Activated naive CD4-positive, alpha-beta T cell (primary cell): ENCODE data around the gene NBPF1.
"Not testable (repeated sequence)": the region's sequence is repeated elsewhere in the genome, so short reads cannot be mapped to it uniquely, and the experiment has no call there.

ENCODE experiments used
- DNase-seq, 4 experiments: peaks; one replicate each; lab custom pipeline; 2025; lab: John Stamatoyannopoulos, UW

Gene NBPF1

DNA sequence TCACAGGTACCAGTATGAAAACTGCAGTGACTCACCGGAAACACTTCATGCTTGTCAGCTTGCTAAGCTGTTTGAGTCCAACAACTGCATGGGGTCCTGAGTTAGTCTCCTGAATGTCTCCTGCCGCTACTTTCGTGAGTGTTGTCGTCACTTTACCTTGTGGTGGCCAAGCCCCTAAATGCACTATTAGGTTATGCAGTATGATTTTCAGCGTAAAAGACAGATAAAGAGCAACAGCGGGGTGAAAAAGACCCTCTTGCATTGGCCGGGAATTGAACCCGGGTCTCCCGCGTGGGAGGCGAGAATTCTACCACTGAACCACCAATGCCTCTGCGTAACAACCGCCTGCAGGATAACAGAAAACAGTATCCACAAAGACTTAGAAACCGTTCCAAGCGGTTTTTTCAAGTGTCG is 67.7 kb downstream of the NBPF1 start:
- DNase-seq: not testable (repeated sequence)

DNA sequence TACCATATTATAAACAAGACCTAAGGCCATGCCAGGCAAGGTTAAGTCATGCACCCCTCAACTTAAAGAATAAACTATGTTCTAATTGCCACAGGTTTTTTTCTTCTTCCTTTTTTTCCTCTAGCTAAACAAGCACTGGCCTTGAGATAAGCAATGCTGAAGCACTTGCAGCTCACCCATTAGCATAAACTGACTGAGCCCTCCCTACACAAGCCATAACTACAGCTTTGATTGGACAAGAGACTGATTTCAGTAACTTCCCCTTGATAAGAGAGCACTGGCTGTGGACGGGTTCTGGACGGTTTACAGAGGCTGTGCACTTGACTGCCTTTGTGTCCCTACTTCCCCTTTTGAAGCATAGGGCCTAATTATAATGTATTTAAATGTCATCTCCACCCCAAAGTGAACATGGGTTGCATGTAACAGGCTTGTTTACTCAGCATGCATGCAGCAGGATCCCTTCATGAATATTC is 72.9 kb downstream of the NBPF1 start:
- DNase-seq: not testable (repeated sequence)

DNA sequence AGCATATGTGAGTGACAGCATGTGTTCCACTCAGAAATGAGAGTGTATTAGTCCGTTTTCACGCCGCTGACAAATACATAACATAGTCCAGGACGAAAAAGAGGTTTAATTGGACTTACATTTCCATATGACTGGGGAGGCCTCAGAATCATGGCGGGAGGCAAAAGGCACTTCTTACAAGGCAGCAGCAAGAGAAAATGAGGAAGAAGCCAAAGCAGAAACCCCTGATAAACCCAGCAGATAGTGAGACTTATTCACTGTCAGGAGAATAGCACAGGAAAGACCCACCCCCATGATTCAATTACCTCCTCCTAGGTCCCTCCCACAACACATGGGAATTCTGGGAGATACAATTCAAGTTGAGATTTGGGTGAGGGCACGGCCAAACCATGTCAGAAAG is 75.8 kb downstream of the NBPF1 start:
- not testable (repeated sequence) for DNase-seq

DNA sequence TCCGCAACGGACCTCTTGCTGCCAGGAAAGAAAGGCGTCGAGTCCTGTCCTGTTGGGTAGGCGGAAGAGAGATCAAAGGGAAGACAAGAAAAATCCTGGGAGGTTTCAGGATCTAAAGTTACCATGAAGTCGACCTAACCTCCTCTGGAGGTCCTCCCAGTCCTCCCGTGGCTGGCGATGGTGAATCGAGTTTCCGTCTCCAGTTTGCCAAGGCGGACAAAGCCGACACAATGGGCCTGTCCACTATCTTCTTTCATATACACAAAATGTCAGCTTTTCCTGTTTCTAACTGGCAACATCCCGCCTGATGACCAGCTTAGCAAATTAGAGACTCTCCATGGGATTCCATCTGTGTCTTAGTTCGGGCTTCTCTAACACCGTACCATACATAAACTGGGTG is 76.6 kb downstream of the NBPF1 start:
- DNase-seq: not testable (repeated sequence)

DNA sequence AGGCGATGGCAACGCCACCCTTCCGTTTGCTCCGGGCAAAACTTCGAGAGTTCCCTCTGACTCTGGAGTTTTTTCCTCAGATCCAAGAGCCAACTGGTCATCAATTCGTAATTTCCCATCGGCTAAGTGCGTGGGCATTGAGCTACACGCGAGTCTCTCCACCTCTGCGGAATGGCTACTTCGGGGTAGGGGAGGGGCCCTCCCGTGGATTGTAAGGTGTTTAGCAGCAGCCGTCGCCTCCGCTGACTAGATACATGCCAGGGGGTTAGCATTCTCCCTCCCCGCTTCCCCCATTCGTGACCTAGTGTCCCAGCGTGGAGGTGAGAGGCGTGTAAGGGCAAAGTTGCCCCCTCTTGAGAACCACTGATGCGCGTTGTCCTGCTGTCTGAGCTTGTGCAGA is 77.5 kb downstream of the NBPF1 start:
- DNase-seq: not testable (repeated sequence)

DNA sequence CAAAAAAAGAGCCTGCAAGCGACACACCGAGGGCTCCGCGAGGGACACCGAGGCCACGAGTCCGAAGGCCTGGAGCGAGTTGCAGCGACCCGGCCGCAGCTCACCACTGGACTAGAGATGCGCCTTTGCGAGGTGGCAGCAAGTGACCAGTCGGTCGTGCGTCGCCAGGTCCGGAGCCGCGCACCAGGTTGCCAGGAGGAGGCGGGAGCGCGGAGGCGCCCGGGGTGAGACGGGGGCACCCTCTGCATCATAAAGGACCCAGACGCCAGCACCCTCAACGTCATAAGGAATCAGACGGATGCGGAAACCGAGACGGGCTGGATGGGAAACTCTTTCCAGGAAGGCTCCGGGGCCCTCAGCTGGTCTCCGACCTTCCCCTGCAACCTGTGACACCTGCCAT is 77.9 kb downstream of the NBPF1 start:
- DNase-seq: not testable (repeated sequence)

DNA sequence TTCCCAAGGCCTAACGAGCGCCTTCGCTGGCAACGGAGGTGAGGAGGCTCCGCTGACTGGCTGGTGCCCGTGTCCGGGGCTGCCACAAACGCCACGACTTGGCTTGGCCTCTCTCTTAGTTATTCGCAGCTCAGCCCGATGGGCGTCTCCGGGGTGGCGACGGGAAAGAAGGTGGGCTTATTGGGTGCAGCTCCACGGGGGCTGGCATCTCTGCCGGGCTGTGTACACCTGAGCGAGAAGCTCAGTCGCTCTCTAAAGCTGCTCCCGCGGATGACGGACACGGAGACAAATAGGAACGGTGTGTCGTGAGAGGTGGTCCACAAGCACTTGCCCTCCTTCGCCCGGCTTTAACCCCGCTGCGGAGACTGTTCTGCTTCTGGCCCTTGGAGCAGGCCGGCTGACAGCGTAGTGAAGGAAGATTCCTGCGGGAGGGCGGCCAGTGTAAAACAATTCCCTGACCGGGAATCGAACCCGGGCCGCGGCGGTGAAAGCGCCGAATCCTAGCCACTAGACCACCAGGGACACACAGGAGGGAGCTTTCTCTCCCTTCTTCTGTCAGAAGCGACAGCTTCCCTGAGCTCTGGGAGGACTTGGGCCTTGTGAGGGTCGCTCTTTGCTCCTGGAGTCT is 78.4 kb downstream of the NBPF1 start:
- not testable (repeated sequence) for DNase-seq

DNA sequence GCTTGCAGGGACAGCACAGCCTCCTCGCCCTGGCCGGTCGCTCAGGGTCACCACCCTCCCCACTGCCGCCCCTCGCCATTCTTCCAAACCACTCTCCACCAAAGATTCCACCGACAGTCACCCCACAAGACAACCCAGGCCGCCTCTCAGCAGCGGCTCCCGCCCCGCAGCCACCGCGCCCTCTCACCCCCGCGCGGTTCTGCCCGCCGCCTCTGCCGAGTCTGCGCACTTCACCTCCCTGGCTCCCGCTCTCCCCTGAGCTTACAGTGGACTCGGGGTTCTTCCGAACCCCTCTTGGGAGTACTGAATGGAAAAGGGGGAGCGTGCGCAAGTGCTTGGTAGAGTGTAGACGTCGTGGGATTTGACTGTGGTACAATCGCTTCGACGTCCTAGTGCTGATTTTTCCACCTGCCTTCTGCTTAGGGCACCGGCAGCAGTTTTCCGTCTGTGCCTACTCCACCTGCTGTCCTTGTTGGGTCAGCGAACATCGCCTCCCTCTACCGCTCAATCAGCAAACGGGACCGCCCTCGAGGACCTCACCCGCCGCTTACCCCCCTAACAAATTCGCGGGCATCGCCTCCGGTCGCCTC is 79.0 kb downstream of the NBPF1 start:
- DNase-seq: not testable (repeated sequence)

DNA sequence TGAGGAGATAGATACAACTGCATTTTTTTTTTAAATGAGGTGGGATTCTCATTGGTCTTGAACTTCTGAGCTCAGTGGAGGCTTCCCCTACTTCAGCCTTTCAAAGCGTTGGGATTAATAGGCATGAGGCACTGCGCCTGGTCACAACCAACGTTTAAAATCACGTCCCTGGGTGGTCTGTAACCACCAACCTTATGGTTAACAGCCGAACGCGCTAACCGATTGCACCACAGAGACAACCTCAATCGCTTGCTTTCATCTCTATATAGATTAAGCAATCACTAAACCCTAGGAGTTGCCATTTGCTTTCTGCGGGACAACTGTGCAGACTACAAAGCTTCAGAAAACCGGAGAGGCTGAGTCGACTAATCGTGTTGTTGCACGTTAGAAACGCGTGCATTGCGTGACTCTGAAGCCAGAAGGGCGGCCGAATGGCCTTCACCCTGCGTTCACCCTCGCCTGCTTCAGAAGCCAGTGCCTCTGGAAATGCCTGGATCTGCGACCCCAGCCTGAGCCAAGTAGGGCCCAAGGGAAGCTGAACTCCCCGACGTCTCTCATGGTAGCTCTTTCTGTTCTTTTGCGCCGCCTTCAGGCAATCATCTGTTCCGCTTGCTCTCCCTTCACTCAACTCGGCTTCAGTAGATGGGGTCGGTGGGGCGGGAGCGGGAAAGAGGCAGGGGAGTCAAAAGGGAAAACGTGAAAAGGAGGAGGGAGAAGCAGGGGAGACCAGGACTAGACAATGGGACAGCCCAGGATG is 81.0 kb downstream of the NBPF1 start:
- not testable (repeated sequence) for DNase-seq

DNA sequence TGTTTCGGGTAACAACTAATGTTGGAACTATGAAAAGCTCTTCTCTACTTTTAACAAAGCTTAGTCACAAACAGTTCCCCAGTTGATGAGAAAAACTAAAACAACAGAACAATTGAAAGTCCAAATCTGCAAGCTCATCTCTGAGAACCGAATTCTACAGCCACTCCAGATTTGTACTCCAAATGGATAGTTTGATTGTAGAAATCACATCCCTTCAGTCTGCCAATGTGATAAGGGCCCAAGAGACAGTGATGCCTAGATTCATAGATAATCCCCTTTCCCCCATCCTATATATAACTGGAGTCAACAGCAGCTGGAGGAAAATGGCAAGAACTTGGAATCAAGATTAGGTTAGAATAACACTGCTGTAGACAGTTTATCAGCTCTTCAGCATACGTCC is 85.0 kb downstream of the NBPF1 start:
- not testable (repeated sequence) for DNase-seq

DNA sequence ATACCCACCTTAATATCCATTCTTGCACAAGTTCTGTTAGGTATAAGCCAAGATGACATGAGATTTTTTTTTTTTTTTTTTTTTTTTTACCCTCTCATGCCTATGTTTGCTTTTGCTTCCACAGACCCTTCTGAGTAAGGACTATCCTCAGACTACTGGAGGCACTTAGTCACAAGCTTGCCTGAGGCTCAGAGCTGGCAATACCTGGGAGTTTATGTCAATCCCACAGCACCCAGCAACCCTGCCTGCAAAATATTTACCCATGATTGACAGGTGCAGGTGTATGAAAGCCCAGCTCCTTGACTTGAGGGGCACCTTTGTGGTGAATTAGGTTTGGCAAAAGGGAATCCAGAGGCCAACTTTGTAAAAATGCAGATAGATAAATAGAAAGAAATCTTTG is 87.6 kb downstream of the NBPF1 start:
- not testable (repeated sequence) for DNase-seq

DNA sequence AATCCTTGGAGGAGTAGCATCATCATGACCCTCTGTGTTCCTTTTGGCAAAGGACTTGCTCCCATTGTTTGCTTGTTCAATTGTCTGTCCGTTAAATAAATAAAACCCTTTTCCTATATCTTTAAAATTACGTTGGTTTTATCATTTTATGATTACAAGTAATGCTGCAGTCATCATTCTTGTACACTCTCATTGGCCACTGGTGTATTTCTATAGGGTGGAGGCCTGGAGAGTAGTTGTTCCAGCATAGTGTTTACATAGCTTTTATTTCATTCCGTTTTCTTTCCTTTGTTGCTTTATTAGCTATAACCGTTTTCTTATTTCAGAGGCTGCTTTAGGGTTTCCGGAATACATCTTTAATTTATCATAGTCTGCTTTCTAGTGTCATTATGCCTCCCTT is 91.7 kb downstream of the NBPF1 start:
- not testable (repeated sequence) for DNase-seq

DNA sequence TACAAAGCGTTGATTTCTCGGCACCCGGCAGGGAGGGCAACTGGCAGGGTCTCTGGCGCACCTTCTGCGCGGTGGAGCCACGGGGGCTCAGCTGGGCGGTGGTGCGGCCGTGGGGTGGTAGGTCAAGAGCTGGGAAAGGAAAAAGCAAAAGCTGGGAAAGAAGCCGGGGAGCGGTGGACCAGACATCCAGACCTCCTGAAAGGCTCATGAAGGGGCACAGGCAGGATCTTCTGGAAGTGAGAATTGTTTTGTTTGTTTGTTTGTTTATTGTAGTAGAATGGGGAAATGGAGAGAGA is 92.1 kb downstream of the NBPF1 start:
- no peak for DNase-seq

DNA sequence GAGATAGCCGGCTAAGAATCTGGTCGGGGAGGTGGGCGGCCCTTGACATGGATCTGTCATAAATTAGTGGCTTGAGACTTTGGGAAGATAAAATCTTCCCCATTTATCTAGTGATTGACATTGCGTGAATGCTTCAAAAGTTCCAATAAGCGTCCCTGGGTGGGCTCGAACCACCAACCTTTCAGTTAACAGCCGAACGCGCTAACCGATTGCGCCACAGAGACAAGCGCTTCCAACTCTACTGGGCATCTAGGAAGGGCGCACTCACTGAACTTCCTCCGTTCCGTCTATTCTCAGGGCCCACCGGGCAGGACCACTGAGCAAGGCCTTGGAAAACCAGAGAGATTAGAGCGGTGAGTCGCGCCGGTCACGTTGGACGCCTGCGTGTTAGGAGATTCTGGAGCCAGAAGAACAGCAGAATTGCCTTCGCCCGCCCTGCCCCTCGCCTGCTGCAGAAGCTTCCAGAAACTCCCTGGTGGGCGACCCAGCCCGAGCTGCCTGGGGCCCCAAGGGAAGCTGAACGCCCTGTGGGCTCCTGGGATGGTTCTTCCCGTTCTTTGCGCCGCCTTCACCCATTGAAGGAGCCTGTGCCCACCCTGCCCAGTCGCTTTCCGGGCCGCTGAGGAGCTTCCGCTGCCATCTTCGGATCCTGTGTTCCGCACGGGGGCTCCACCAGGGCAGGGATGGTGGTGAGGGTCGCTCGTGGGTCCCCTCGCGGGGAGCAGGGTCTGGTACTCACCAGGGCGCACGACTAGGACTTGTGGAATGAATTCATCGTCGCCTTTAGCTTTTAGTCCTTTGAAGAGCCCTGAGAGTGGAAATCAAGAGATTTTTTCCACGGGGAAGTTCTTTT is 92.7 kb downstream of the NBPF1 start:
- DNase-seq: not testable (repeated sequence)

DNA sequence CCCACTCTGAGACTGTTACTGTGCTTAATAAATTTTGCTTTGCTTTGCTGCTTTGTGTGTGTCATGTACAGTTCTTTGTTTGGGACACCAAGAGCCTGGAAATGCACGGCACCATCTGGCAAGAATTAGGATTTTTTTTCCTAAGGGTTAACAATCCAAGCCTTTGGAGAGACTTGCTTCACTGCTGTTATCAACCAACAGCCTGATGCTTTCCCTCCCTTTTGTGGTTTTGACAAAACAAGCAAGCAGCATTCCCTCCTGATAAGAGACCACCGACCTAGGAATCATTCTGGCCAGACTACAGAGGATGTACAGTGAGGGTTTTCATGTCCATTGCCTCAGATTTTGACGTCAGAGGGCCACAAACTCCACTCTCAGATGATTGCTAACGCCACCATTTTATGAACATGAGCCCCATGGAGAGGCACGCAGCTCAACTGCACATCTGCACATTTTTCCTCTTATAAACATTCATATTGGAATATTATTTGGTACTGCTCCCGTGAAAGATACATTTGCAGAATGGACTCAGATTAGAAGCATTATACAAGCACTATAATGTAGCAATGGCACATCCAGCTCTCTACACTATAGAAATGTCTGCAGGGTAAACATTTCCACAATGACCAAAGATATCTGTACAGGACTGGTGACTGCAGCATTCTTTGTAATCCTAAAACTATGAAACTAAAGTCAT is 94.0 kb downstream of the NBPF1 start:
- not testable (repeated sequence) for DNase-seq

DNA sequence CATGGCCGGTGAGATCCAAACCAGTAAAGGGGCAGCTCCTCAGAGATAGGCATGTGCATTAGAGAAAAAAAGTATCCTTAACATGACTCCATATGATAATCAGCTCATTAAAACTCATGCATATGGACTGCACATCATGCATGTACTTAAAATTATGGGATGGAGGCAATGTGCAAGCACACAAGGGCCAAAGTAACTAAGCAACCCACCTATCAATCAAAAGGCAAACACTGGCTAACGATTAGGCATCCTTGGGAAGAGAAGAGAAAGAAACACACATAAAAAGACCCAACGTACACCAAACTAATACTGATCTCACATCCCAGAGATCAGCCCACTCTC is 94.5 kb downstream of the NBPF1 start:
- not testable (repeated sequence) for DNase-seq

DNA sequence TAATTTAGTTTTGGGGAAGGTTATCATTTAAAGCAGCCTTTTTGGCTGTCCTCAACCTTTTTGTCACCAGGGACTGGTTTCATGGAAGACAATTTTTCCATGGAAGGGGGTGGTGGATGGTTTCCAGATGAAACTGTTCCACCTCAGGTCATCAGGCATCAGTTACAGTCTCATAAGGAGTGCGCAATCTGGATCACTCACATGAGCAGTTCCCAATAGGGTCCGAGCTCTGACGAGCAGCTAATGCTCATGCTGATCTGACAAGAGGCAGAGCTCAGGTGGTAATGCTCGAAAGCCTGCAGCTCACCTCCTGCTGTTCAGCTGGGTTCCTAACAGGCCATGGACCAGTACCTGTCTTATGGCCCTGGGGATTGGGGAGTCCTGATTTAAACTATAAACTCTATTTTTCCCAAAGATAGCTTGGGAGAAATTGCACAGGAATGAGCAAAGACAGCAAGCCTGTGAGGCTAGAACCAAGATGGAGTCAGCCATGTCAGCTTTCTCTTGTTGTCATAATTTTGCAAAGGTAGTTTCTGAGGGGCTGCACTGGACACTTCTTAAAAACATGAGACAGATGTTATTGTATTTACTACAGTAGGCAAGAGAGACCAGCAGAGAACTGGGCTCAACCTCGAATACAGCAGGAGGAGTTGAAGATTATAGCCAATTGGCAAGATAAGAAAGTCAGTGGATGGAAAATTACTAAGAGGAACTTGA is 96.5 kb downstream of the NBPF1 start:
- DNase-seq: not testable (repeated sequence)

DNA sequence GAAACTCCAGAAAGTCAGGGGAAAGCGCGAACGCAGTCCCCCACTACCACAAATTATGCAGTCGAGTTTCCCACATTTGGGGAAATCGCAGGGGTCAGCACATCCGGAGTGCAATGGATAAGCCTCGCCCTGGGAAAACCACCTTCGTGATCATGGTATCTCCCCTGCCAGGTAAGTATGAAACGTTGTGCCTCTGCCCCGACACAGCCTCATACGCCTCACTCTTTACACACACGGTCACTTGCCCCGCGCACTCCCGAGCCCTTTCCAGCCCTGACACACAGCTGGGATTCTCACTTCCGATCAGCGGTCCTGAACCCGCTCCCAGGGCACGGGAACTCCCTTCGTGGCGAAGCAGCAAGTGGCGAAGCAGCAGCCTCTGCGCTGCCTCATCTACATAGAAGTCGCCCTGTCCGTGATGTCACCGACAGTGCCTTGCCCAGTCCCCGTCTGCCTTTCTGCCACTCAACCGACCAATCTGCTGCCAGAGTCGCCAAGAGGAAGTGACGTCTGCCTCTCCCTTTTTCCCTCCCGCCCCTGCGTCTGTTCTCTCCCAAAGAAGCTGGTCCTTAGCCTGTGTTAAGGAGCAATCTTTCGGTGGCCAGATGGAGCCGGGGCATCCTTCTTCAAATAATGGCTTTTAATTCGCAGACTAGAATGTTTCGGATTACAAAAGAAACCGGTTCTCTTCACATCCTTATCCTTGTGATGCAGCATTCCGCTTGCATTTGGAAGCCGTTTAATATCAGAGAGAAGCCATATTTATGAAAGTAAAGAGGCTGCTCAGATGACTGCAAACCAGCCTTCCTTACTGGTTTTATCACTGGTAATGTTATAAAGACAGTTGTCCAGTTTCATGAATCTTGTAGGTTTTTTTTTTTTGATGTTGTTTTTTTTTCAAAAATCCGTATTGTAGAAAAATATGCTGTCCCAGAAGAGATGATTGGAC is 99.0 kb downstream of the NBPF1 start, which contains the start of gene RNU1-1:
RNU1-1 (minus strand) TSS at position 179 of the 949 bp plus-strand sequence.
- not testable (repeated sequence) for DNase-seq

DNA sequence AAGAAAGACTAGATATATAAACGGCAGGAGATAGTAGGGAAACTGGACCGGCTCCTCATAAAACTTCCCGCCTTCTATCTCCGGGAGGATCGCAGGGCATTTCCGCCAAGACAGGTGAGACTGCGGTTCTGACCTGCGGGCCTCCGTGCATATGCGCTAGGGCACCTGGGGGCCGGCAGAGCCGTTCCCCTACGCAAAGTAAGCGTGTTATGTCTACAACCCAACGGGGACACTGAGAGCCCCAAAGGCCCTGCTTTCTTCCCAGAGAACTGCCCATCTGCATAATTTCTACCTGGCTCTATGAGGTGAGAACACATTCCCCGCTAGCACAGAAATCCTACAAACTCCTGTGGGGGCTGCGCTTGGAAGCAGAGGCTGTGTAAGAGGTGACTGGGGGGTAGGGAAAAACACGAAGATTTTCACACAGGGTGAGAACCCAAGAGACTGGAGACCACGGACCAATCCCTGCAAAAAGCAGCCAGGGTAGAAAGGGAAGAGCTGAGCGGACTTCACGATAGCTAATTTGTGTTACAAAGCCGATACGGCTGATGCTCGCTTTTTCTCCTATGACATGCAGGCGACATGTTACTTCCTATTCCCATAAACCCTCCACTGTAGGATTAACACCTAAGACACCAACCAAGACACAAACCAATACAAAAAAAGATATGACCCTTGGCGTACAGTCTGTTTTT is 99.8 kb downstream of the NBPF1 start:
- peak in 3 of 4 experiments; percentile 25 to 65 (median 55) for DNase-seq
